ENCODE measurements around the gene DRICH1. TPM values are rescaled to one million over a fixed set of nuclear protein-coding genes. Genes with fewer than 3 reads are reported as not detected.

DRICH1 gene
- total RNA-seq, 3 donors from 2014 or later, result 0.65 to 1.9 (median 0.85) TPM

GRCh38 chr22:23583153-23583552 lies 49.0 kb downstream of the DRICH1 start:
- intact Hi-C loops (cut with DNase I, micrococcal nuclease), result no loop called here
- H3K4me3 ChIP-seq, result no peak overlapping the region
- no peaks in the 10 kb centered on the region for H3K9me3 ChIP-seq
- H3K4me1 ChIP-seq (ENCODE audit: low read depth), result no peaks in the 10 kb centered on the region
- ATAC-seq, result no peak
- TF ChIP-seq, protein P1, sequence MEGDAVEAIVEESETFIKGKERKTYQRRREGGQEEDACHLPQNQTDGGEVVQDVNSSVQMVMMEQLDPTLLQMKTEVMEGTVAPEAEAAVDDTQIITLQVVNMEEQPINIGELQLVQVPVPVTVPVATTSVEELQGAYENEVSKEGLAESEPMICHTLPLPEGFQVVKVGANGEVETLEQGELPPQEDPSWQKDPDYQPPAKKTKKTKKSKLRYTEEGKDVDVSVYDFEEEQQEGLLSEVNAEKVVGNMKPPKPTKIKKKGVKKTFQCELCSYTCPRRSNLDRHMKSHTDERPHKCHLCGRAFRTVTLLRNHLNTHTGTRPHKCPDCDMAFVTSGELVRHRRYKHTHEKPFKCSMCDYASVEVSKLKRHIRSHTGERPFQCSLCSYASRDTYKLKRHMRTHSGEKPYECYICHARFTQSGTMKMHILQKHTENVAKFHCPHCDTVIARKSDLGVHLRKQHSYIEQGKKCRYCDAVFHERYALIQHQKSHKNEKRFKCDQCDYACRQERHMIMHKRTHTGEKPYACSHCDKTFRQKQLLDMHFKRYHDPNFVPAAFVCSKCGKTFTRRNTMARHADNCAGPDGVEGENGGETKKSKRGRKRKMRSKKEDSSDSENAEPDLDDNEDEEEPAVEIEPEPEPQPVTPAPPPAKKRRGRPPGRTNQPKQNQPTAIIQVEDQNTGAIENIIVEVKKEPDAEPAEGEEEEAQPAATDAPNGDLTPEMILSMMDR (IDR thresholded peaks at IDR 0.05), result no peak
- no peak for DNase-seq
- no peaks in the 10 kb centered on the region for H3K36me3 ChIP-seq (ENCODE audit: low read depth)

DNA sequence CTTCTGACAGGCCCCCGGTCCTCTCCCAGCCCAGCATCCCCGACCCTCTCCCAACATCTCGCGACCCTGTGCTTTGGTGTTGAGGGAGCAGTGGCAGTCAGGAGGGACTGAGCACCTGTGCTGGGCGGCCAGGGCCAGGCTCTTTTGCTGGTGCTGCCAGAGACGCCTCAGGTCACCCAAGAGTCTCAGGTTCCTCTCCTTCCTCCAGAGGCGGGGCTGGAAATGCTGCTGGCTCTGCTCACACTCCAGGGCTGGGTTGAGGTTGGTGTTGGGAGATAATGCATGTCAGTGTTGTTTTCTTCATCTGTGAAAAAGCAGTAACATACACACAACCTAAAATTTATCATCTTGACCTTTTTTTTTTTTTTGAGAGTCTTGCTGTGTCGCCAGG lies 50.9 kb downstream of the DRICH1 start:
- intact Hi-C loops (cut with DNase I, micrococcal nuclease), result no loop called here
- no peak for DNase-seq
- no peak for ATAC-seq
- H3K4me1 ChIP-seq (ENCODE audit: low read depth), result no peaks in the 10 kb centered on the region
- no peaks in the 10 kb centered on the region for H3K9me3 ChIP-seq
- TF ChIP-seq, protein P1 (IDR thresholded peaks at IDR 0.05), result no peak
- H3K36me3 ChIP-seq (ENCODE audit: low read depth), result no peaks in the 10 kb centered on the region
- H3K4me3 ChIP-seq, result no peak overlapping the region

- ATAC-seq, result no peak
- Histone ChIP-seq H3K4me3 (no peak overlapping the region), H3K9me3 (no peaks in the 10 kb centered on the region), H3K4me1 (ENCODE audit: low read depth) (no peaks in the 10 kb centered on the region), H3K36me3 (ENCODE audit: low read depth) (no peaks in the 10 kb centered on the region)
- DNase-seq, result no peak
- TF ChIP-seq, protein P1 (IDR thresholded peaks at IDR 0.05), result no peak
- intact Hi-C loops (cut with DNase I, micrococcal nuclease), result no loop called here
These were observed 51.4 kb downstream of the DRICH1 start for GRCh38 chr22:23580576-23581259.

- TF ChIP-seq, protein P1 (IDR thresholded peaks at IDR 0.05), result no peak
- no peaks in the 10 kb centered on the region for H3K9me3 ChIP-seq
- no peaks in the 10 kb centered on the region for H3K36me3 ChIP-seq (ENCODE audit: low read depth)
- H3K4me1 ChIP-seq (ENCODE audit: low read depth), result no peaks in the 10 kb centered on the region
- no peak within 1 kb of the TSS for H3K4me3 ChIP-seq
- DNase-seq (no peak), ATAC-seq (no peak)
- intact Hi-C loops (cut with DNase I, micrococcal nuclease), result no loop called here
These were observed 52.1 kb downstream of the DRICH1 start, which contains the start of gene IGLL1 for GRCh38 chr22:23579870-23580575. TSS of gene IGLL1 (minus strand) at chr22:23580290. CDS start at chr22:23580190, 100 bp downstream.

GRCh38 chr22:23579280-23579679 lies 52.8 kb downstream of the DRICH1 start:
- Histone ChIP-seq H3K4me1 (ENCODE audit: low read depth) (no peaks in the 10 kb centered on the region), H3K36me3 (ENCODE audit: low read depth) (no peaks in the 10 kb centered on the region), H3K9me3 (no peaks in the 10 kb centered on the region), H3K4me3 (no peak overlapping the region)
- no peak for ATAC-seq
- no peak for DNase-seq
- intact Hi-C loops (cut with DNase I, micrococcal nuclease), result no loop called here
- TF ChIP-seq, protein P1 (IDR thresholded peaks at IDR 0.05), result no peak
